ENCODE measurements around the gene CCDC172. TPM values are rescaled to one million over a fixed set of nuclear protein-coding genes. Genes with fewer than 3 reads are reported as not detected.

Gene CCDC172
- total and polyA plus RNA-seq, 2 experiments from 2014 or later = not detected

- DNase-seq (ENCODE audit: low read depth in 1 of 2, low spot score in 1 of 2) = no peak
- Histone ChIP-seq H3K4me1 (ENCODE audit: low read depth) (no peaks in the 10 kb centered on the region), H3K4me3 (no peak within 1 kb of the TSS), H3K9me3 (ENCODE audit: low read depth) (no peaks in the 10 kb centered on the region), H3K27ac (no peak within 1 kb of the TSS), H3K36me3 (no peaks in the 10 kb centered on the region), H3K27me3 (no peaks in the 10 kb centered on the region)
- no peak for TF ChIP-seq CTCF (IDR thresholded peaks at IDR 0.05; ENCODE audit: low read depth, low read length)
Observed at GRCh38 chr10:116427671-116428070, 103.4 kb downstream of the CCDC172 start, which contains the start of gene PNLIPRP3. Gene PNLIPRP3 (plus strand): TSS chr10:116427847. CDS start chr10:116428013, 166 bp downstream.

GRCh38 chr10:116429288-116429977 is 105.2 kb downstream of the CCDC172 start:
- no peak for DNase-seq (ENCODE audit: low read depth in 1 of 2, low spot score in 1 of 2)
- Histone ChIP-seq H3K36me3 (no peaks in the 10 kb centered on the region), H3K4me3 (no peak overlapping the region), H3K27me3 (no peaks in the 10 kb centered on the region), H3K4me1 (ENCODE audit: low read depth) (no peaks in the 10 kb centered on the region), H3K9me3 (ENCODE audit: low read depth) (no peaks in the 10 kb centered on the region), H3K27ac (no peak overlapping the region)
- no peak for TF ChIP-seq CTCF (IDR thresholded peaks at IDR 0.05; ENCODE audit: low read depth, low read length)

Other genes with a start within 250 kb of the CCDC172 start
- gene GFRA1, start 51.2 kb upstream of the CCDC172 start, total RNA-seq = 5.0 and 5.1 TPM in 2 replicates
- gene GFRA1, start 51.2 kb upstream of the CCDC172 start, polyA plus RNA-seq = 1.7 and 3.4 TPM in 2 replicates
- gene PNLIPRP3, start 103.4 kb downstream of the CCDC172 start, total RNA-seq = not detected in 2 replicates
- not detected in 2 replicates for gene PNLIPRP3, start 103.4 kb downstream of the CCDC172 start, polyA plus RNA-seq
- gene PNLIP, start 221.5 kb downstream of the CCDC172 start, total RNA-seq = not detected in 2 replicates
- not detected in 2 replicates for gene PNLIP, start 221.5 kb downstream of the CCDC172 start, polyA plus RNA-seq

Data from cardiac muscle cell (in vitro differentiated cells and primary cell).